ENCODE measurements around the gene TMBIM4.

Gene TMBIM4

GRCh38 chr12:66118240-66118891 lies 51.4 kb downstream of the TMBIM4 start:
- Histone ChIP-seq H3K27me3 (ENCODE audit: insufficient read depth, poor library complexity, severe bottlenecking) (no peaks in the 10 kb centered on the region), H3K4me3 (ENCODE audit: severe bottlenecking) (no peak overlapping the region), H3K36me3 (ENCODE audit: low read depth) (peaks cover 14% of the 10 kb centered on the region), H3K4me1 (ENCODE audit: insufficient read depth, poor library complexity, severe bottlenecking) (no peaks in the 10 kb centered on the region), H3K9me3 (ENCODE audit: severe bottlenecking) (no peaks in the 10 kb centered on the region), H3K27ac (ENCODE audit: poor library complexity, severe bottlenecking) (no peak overlapping the region)
- DNase-seq (ENCODE audit: low spot score) (no peak), ATAC-seq (ENCODE audit: low read depth) (peak; percentile 71; the same call in 2 of the 3 replicates)
- no peak for TF ChIP-seq CTCF (IDR thresholded peaks at IDR 0.05; ENCODE audit: poor library complexity, severe bottlenecking)

- no peak for ATAC-seq (ENCODE audit: low read depth)
- no peak for TF ChIP-seq CTCF (IDR thresholded peaks at IDR 0.05; ENCODE audit: poor library complexity, severe bottlenecking)
- no peak overlapping the region for H3K4me3 ChIP-seq (ENCODE audit: severe bottlenecking)
- H3K4me1 ChIP-seq (ENCODE audit: insufficient read depth, poor library complexity, severe bottlenecking): no peaks in the 10 kb centered on the region
- no peaks in the 10 kb centered on the region for H3K27me3 ChIP-seq (ENCODE audit: insufficient read depth, poor library complexity, severe bottlenecking)
- H3K36me3 ChIP-seq (ENCODE audit: low read depth): peaks cover 4% of the 10 kb centered on the region
- no peaks in the 10 kb centered on the region for H3K9me3 ChIP-seq (ENCODE audit: severe bottlenecking)
- no peak for DNase-seq (ENCODE audit: low spot score)
- no peak overlapping the region for H3K27ac ChIP-seq (ENCODE audit: poor library complexity, severe bottlenecking)
Measured at GRCh38 chr12:66117242-66117641, 52.6 kb downstream of the TMBIM4 start.

- no peak for TF ChIP-seq CTCF (IDR thresholded peaks at IDR 0.05; ENCODE audit: poor library complexity, severe bottlenecking)
- H3K27ac ChIP-seq (ENCODE audit: poor library complexity, severe bottlenecking): no peak overlapping the region
- H3K36me3 ChIP-seq (ENCODE audit: low read depth): no peaks in the 10 kb centered on the region
- H3K4me3 ChIP-seq (ENCODE audit: severe bottlenecking): no peak overlapping the region
- H3K4me1 ChIP-seq (ENCODE audit: insufficient read depth, poor library complexity, severe bottlenecking): no peaks in the 10 kb centered on the region
- DNase-seq (ENCODE audit: low spot score): no peak
- H3K27me3 ChIP-seq (ENCODE audit: insufficient read depth, poor library complexity, severe bottlenecking): no peaks in the 10 kb centered on the region
- no peak for ATAC-seq (ENCODE audit: low read depth)
- no peaks in the 10 kb centered on the region for H3K9me3 ChIP-seq (ENCODE audit: severe bottlenecking)
Measured at GRCh38 chr12:66115071-66115600, 54.7 kb downstream of the TMBIM4 start.

- Histone ChIP-seq H3K4me1 (ENCODE audit: insufficient read depth, poor library complexity, severe bottlenecking) (no peaks in the 10 kb centered on the region), H3K36me3 (ENCODE audit: low read depth) (no peaks in the 10 kb centered on the region), H3K4me3 (ENCODE audit: severe bottlenecking) (no peak overlapping the region), H3K27ac (ENCODE audit: poor library complexity, severe bottlenecking) (no peak overlapping the region), H3K27me3 (ENCODE audit: insufficient read depth, poor library complexity, severe bottlenecking) (no peaks in the 10 kb centered on the region), H3K9me3 (ENCODE audit: severe bottlenecking) (no peaks in the 10 kb centered on the region)
- DNase-seq (ENCODE audit: low spot score) (no peak), ATAC-seq (ENCODE audit: low read depth) (no peak)
- TF ChIP-seq CTCF (IDR thresholded peaks at IDR 0.05; ENCODE audit: poor library complexity, severe bottlenecking): no peak
Measured at GRCh38 chr12:66113471-66113870, 56.3 kb downstream of the TMBIM4 start.

- no peaks in the 10 kb centered on the region for H3K27me3 ChIP-seq (ENCODE audit: insufficient read depth, poor library complexity, severe bottlenecking)
- no peaks in the 10 kb centered on the region for H3K36me3 ChIP-seq (ENCODE audit: low read depth)
- DNase-seq (ENCODE audit: low spot score) (no peak), ATAC-seq (ENCODE audit: low read depth) (no peak)
- no peak overlapping the region for H3K27ac ChIP-seq (ENCODE audit: poor library complexity, severe bottlenecking)
- TF ChIP-seq CTCF (IDR thresholded peaks at IDR 0.05; ENCODE audit: poor library complexity, severe bottlenecking): no peak
- H3K4me3 ChIP-seq (ENCODE audit: severe bottlenecking): no peak overlapping the region
- peaks cover 4% of the 10 kb centered on the region for H3K4me1 ChIP-seq (ENCODE audit: insufficient read depth, poor library complexity, severe bottlenecking)
- H3K9me3 ChIP-seq (ENCODE audit: severe bottlenecking): no peaks in the 10 kb centered on the region
Measured at GRCh38 chr12:66111605-66112004, 58.2 kb downstream of the TMBIM4 start.
